Hematopoietic multipotent progenitor cell treated with erythropoietin and hydrocortisone succinate and interleukin-3 and kit ligand, for 4 days (in vitro differentiated cells): Measurements from ENCODE around the gene PFDN5.
A peak's percentile ranks its signal among the peaks of the same experiment; 100 is the strongest.
"Not testable (repeated sequence)": the region's sequence is repeated elsewhere in the genome, so short reads cannot be mapped to it uniquely, and the experiment has no call there.

Source experiments
- DNase-seq: peaks from one replicate; pipeline ENCODE4 v3.0.0-alpha.2; 2015

Gene PFDN5

DNA sequence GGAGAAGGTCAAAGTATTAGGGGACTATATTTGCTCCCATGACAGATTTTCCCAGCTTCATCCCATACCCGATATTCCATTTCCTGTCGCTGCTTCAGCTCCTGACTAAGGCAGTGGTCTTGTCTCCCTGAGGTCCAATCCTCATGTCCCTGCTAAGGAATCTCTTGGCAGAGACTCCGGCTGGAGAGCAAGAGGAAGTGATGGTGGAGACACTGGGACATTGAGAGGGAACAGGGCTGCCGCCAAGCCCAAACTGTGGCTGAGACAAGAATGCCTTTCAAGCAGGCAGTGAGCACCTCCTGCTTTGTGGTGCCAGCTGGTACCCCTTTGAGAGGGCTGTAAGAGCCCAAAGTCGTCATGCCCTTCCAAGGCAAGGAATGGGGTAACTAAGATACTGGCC is 35.3 kb downstream of the PFDN5 start:
- no peak for DNase-seq

DNA sequence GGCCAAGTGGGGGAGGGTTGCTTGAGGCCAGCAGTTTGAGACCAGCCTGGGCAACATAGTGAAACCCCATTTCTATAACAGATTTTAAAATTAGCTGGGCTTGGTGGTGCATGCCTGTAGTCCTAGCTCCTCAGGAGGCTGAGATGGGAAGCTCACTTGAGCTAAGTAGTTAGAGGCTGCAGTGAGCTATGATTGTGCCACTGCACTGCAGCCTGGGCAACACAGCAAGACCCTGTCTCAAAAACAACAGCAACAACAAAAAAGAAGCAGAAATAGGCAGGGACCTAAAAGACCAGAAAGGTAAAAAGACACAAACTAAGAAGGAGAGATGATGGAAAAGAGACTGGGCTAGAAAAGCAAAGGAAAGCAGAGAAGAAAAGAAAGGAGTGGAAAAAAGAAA is 37.0 kb downstream of the PFDN5 start:
- DNase-seq = not testable (repeated sequence)

DNA sequence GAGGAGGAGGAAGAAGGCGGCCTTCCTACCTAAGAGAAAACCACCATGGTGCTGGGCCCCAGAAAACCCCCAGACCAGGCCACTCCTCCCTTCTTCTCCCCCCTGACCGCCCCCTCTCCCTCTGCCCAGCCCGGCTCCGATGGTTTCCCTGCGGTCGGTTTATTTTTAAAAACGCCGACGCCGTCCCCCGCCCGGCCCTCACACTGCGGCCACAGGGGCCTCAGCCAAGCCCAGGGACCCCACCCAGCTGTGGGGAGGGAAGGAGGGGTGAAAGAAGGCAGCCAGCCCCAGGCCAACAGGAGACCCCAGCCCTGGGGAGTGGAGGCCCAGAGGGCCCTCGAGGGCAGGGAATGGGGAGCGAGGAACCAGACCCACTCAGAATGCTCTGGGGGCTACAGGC is 37.4 kb downstream of the PFDN5 start:
- DNase-seq = no peak

DNA sequence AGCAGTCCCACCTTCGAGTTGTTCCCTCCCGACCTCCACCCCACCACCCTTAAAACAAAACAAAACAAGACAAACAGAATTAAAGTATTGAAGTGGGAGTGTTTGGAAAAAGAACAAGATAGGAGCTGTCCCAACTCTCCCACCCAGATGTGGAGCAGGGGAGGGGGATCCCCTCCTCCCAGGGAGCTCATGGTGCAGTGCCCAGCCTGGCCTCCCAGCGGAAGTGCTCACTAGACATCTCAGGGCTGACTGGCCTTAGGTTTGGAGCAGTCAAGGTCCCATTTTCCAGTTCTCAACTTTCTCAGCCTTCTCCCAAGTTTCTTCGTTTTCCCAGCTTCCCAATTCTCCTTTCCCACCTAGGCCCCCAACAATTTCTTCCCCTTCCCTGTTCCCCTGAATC is 37.9 kb downstream of the PFDN5 start:
- no peak for DNase-seq

DNA sequence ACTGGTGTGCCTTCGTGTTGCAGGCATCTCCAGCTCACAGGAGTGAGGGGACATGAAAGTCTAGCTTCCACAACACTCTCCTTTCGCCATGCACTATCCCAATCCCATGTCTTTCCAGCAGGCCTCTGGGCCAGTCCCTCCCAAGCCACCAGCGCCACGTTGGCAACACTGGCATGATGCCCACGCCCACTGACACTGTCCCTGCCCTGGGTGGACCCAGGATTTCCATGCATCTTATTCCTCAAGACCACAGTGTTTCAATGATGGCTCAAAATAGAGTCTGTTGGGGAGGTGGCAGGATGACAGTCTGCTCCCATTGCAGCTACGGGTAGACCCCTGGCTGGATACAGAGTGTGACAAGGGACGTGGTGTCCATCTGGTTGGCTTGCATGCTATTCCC is 38.5 kb downstream of the PFDN5 start:
- DNase-seq = no peak

DNA sequence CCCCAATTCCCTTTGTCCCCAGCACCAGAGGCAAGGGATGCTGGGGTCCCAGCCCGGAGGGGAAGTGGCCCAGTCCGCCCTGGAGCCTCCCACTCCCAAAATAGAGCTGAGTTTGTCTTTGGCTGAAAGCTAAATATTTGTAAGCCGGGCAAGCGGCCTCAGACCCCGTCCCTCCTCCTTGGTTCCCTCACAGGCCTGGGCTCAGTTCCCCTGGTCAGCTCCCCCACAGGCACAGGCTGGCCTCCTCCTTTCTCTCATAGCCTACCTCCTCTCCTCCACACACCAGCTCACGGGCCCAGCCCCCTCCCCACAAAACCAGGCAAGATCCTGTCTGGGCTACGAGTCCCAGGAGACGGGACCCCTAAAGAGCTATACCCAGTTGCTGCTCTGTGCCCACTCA is 39.5 kb downstream of the PFDN5 start:
- DNase-seq = no peak

DNA sequence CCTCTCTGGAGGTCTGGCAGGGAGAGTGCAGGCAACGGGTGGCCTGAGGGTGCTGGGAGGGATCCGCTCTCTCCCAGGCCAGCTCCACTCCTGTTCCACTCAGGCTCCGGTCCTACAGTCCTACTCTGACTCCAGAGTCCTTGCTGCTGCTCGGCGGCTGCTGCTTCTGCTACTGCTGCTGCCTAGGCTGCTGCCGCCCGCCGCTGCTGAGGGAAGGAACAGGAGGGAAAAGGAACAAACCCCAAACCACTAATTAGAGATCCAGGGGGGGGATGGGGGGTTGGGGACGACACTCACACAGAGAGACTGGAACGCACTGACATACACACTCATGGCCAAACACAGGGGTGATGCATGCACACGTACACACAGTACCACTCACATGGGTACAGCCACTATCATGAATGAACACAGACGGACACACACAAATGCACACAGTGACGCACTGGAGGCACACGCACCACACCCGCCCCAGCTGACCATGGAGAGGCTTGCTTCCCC is 40.9 kb downstream of the PFDN5 start, which contains the start of gene SP7:
Gene SP7, minus strand, starts transcription at position 174 of the 501 bp plus-strand sequence. CDS start 708 bp downstream, outside the sequence.
- peak; percentile 73 for DNase-seq

DNA sequence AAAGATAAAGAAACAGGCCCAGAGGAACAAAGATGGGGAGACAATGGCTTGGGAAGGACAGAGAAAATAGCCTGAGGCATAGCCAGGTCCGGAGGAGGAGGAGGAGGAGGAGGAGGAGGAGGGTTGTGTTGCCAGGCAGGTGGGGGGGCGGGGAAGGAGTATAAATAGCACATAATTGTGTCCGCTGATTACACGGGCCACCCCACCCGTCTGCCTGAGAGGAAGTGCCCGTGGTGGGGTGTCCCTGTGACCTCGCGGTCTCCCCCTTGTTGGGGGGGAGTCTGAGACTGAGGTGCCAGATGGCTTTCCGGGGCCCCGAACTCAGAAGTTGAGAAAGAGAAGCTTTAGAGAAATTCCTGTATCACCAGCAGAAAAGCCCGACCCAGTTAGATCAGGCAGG is 42.7 kb downstream of the PFDN5 start:
- DNase-seq = peak; percentile 46

DNA sequence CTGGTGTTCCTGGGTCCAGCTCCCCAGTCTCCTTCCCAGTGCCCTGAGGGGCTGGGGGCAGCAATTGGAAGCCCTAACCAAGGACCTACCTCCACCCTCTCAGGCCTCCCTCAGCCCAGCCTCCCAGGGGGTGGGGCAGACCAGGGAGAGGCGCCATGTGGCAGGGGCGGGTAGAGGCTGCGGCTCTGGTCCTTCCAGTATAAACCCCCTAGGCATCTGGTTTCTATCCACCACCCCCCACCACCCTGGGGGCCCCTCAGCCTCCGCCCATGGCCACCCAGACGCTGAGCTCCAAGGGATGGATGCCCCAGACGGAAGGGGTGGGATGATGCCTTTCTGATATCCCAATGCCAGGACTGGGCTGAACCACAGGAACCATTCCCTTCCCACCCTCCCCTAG is 43.6 kb downstream of the PFDN5 start:
- DNase-seq = no peak

DNA sequence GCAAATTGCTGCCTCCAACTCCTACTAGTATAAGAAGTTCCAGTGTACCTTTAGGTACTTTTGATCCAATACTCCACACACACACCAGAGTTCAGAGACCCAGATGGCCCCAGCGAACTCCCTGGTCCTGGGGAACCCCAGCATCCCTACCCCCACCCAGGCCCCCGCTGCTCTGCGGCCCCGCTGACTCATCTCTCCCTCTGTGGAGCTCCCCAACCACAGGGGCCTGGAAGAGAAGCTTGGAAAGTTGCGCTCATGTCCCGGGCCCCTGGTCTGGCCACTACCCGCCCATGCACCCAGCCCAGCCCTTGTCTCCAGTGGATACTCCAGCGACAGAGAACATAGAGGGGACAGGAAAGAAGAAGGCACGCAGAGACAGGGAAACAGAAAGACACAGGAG is 45.1 kb downstream of the PFDN5 start:
- no peak for DNase-seq

DNA sequence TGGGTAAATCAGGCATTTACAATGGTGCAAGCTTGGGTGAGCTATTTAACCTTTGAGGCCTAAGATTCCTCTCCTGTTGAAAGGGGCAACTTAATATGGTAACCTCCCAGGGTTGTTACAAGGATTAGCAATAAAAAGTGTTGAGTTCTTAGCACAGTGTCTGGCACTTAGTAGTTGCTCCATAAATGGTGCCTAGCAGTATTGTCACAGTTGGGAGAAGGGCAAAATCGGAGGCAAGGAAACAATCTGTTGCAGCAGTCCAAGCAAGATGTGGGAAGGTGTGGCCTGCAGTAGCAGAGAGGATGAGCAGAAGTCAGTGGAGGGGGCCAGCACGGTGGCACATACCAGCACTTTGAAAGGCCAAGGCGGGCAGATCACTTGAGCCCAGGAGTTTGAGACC is 48.1 kb downstream of the PFDN5 start:
- no peak for DNase-seq

DNA sequence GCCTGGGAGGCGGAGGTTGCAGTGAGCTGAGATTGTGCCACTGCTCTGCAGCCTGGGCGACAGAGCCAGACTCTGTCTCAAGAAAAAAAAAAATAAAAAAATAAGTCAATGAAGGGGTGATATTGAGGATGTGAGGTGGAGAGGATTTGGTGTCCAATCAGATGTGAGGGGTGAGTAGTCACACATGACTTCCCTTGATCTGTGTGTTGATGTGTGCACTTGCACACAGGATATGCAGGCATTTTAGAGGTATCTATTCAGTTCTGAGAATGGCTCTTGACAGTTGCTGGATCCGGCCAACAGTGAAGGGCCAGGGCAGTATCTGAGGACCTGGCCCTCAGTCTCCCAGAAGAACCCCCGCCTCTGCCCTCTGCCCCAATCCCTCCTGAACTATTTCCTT is 48.6 kb downstream of the PFDN5 start:
- DNase-seq = no peak

DNA sequence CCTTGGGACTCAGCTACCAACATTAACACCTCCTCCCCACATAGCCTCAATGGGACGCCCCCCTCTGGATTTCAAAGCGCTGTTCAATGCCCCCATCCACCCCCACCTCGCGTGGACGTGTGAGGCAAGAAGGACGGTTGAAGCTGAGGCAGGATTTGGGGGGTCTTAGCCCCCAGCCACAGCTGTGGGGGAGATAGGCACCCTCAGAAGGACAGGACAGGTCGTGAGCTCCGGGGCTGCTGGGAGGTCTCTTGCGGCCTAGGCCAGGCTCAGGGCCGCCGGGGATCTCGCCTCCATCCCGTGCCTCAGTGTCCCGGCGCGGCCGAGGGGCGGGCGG is 49.1 kb downstream of the PFDN5 start:
- DNase-seq = no peak

DNA sequence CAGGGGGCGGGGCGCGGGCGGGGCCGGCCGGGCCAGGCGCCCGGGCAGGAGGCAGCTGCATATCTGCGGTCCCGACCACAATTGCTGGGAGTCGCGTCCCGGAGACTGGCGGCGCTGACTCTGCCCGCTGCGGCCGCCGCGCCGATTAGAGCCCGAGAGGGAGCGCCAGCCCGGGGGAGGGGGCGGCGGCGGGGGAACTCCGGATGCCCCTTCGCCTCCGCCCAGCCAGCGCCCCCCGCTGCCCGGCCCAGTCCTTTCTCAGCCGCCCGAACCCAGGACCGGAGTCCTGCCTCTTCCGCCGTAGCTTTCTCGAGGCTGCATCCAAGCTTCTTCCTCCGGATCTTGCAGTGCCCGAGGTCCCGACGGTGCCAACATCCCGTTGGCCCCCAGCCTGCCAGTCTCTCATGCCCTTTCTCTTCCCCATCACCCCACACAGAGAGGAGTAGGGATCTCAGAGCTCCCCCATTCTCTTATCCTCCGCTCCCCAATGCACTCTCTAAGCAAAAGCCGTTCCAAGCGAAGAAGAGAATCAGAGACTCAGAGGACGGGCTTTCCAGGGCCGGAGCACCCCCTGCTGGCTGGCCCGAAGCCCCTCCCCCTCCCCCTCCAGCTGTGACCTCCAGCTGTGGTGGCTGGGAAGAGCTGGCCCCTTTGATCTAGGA is 49.6 kb downstream of the PFDN5 start:
- DNase-seq = peak; percentile 91

DNA sequence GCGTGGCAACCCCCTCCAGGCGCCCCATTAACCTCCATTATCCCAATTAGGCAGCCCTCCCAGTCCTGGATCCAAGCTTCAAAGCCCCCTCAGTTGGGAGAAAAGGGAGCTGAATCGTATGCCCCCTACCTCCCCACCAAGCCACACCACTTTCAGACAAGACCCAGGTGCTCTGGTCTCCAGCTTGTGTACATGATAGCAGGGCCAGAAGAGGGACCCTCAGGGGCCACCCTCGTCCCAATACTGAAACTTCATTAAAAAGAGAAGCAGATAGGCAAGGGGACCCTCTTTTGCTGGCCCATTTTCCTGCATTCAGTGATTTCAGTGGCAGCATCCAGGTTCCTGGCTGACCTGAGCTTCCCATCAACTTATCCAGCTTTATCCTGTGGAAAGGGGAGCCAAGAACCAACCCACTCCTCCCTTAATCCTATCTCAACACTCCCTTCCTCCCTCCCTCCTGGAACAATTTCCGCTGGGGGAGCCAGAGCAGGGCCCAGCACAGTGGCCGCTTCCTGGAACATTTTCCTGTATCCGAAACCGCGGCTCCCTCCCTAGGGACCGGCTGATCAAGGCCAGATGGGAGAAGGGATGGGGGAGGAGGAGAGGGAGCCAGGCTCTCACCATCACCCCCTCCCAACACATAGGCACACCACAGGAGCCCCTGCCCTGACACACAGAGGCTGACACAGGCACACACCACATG is 50.3 kb downstream of the PFDN5 start:
- no peak for DNase-seq

DNA sequence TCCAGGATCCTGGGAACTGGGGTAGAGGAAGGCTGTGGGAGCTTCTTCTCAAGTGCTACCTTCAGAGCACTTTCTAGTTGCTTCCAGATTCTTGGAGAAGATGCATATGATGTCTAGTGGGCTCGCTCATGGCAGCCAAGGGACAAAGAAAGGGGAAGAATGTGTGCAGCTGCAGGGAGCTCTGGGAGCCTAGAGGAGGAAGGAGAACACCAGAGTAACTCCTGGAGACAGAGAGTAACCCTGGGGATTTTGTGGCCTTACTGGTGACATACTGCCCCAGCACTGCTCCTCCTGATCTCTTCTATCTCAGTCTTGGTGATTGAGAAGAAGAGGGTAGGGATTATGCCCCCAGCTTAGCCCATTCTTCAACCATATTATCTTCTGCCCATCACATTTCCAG is 51.1 kb downstream of the PFDN5 start:
- DNase-seq = no peak

DNA sequence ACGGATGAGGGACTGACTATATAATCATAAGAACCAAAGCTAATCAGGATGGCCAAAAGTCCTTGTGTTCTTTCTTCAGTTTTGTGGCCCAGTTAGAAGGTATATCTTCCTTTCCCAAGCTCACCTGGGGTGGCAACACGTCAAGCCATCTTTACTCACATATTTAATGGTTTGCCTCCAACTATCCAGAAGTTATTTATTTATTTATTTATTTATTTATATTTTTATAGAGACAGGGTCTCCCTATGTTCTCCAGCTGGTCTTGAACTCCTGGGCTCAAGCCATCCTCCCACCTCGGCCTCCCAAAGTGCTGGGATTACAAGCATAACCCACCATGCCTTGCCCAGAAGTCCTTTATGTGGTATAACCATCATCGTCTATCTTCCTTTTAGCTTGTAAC is 52.6 kb downstream of the PFDN5 start:
- no peak for DNase-seq
